ENCODE measurements around the gene PPP1CB. TPM values are rescaled to one million over a fixed set of nuclear protein-coding genes. Genes with fewer than 3 reads are reported as not detected.

PPP1CB gene
- total and polyA plus RNA-seq, 2 experiments from 2014 or later: 161 to 269 TPM

DNA sequence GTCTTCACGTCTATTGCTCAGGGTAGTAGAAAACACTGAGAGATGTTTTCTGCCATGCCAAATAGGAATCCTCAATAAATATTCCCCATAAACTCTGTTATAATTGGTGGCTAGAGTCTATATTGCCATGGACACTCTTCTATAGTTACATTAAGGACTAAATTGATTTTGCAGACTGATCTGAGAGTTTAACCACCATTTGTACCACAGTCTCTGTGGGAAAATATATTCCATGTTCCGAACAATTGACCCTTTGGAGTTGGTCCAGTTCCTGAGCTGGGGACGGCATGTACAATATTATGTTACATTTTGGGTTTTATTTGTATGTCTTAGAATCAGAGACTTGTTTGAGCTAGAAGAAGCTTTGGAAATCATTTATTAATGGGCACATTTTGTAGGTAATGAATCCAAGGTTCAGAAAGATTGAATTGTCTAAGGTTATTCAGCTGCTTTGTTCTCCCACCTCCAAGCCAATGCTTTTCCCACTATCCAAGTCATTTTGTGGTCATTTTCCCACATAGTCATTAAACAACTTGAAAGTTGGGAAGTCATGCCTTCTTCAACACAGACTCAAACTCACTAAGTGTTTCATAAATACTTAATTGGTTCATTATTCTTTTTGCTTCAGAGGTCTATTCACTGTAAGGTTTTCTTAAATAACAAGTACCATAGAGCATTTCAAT is 5.1 kb upstream of the PPP1CB start:
- H3K9me3 ChIP-seq (ENCODE audit: low read depth): no peaks in the 10 kb centered on the region
- H2AFZ ChIP-seq: no peak overlapping the region
- no peak overlapping the region for H3K4me3 ChIP-seq
- TF ChIP-seq EZH2 (IDR thresholded peaks at IDR 0.05; ENCODE audit: borderline replicate concordance) (no peak), EZH2phosphoT487 (IDR thresholded peaks at IDR 0.05; ENCODE audit: low read depth, severe bottlenecking, unreplicated experiment) (no peak)
- TF ChIP-seq, protein P1, sequence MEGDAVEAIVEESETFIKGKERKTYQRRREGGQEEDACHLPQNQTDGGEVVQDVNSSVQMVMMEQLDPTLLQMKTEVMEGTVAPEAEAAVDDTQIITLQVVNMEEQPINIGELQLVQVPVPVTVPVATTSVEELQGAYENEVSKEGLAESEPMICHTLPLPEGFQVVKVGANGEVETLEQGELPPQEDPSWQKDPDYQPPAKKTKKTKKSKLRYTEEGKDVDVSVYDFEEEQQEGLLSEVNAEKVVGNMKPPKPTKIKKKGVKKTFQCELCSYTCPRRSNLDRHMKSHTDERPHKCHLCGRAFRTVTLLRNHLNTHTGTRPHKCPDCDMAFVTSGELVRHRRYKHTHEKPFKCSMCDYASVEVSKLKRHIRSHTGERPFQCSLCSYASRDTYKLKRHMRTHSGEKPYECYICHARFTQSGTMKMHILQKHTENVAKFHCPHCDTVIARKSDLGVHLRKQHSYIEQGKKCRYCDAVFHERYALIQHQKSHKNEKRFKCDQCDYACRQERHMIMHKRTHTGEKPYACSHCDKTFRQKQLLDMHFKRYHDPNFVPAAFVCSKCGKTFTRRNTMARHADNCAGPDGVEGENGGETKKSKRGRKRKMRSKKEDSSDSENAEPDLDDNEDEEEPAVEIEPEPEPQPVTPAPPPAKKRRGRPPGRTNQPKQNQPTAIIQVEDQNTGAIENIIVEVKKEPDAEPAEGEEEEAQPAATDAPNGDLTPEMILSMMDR (IDR thresholded peaks at IDR 0.05; ENCODE audit: poor library complexity): no peak
- no peak overlapping the region for H3K4me2 ChIP-seq
- H3K9me2 ChIP-seq (replicated peaks; ENCODE audit: insufficient read depth): no peaks in the 10 kb centered on the region
- 79% methylated on average over 3 of the region's 3 CpGs for WGBS (ENCODE audit: low lambda C conversion rate, missing lambda C conversion rate)
- H3K4me1 ChIP-seq (ENCODE audit: insufficient read depth): peaks cover 24% of the 10 kb centered on the region
- H3K27me3 ChIP-seq: no peaks in the 10 kb centered on the region
- DNase-seq (ENCODE audit: low spot score): no peak
- no peak overlapping the region for H3K27ac ChIP-seq
- H3K79me2 ChIP-seq: no peaks in the 10 kb centered on the region
- H4K20me1 ChIP-seq (ENCODE audit: insufficient read depth, poor library complexity, severe bottlenecking): no peaks in the 10 kb centered on the region
- H3K36me3 ChIP-seq (replicated peaks; ENCODE audit: insufficient read depth, low read depth): no peaks in the 10 kb centered on the region

DNA sequence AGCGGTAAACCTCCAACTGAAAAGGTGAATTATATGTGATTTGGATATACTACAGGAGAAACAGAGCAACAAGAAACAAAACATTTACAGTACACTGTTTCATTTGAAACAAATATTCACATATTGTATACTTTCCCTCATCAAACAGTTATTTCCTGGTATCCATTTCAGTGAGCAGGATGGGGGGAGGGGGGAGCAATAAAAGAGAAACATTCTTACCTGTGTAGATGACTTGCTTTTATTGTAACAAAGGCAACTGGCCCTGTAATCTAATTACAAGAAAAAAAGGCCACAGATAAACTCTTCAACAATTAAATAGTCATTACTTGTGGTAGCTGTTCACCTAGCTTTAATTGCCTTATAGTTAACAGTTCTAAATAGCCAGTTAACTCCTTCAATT is 3.9 kb upstream of the PPP1CB start:
- Histone ChIP-seq H3K4me3 (no peak overlapping the region), H2AFZ (no peak overlapping the region), H4K20me1 (ENCODE audit: insufficient read depth, poor library complexity, severe bottlenecking) (no peaks in the 10 kb centered on the region), H3K36me3 (replicated peaks; ENCODE audit: insufficient read depth, low read depth) (no peaks in the 10 kb centered on the region), H3K27me3 (no peaks in the 10 kb centered on the region), H3K4me2 (no peak overlapping the region), H3K79me2 (peaks cover 8% of the 10 kb centered on the region), H3K9me3 (ENCODE audit: low read depth) (no peaks in the 10 kb centered on the region), H3K9me2 (replicated peaks; ENCODE audit: insufficient read depth) (no peaks in the 10 kb centered on the region), H3K4me1 (ENCODE audit: insufficient read depth) (peaks cover 24% of the 10 kb centered on the region), H3K27ac (peak overlapping the region; percentile 15)
- no peak for DNase-seq (ENCODE audit: low spot score)
- 90% methylated on average over 1 of the region's 1 CpG for WGBS (ENCODE audit: low lambda C conversion rate, missing lambda C conversion rate)
- TF ChIP-seq EZH2phosphoT487 (IDR thresholded peaks at IDR 0.05; ENCODE audit: low read depth, severe bottlenecking, unreplicated experiment): no peak
- TF ChIP-seq, protein P1 (IDR thresholded peaks at IDR 0.05; ENCODE audit: poor library complexity): no peak
- no peak for TF ChIP-seq EZH2 (IDR thresholded peaks at IDR 0.05; ENCODE audit: borderline replicate concordance)

DNA sequence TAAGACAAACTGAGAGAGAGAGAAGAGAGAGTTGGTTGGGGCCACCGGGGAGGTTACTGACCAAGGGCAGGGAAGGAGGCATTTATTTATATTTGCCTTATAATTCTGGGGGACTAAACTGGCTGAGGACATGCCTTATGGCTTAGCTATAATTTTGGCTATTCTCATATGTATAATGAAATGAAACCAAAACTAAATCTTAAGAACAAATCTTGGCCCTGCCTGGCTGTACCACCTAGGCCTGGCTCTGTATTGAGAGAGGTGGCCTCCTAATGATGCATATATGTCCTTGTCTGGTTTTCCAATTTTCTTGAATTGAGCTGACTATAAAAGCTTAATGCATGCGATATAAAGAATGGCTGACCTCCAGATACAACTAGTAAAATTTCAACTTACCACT is 3.5 kb upstream of the PPP1CB start:
- peaks cover 24% of the 10 kb centered on the region for H3K4me1 ChIP-seq (ENCODE audit: insufficient read depth)
- no peak overlapping the region for H3K4me2 ChIP-seq
- peaks cover 13% of the 10 kb centered on the region for H3K79me2 ChIP-seq
- no peaks in the 10 kb centered on the region for H3K27me3 ChIP-seq
- H3K36me3 ChIP-seq (replicated peaks; ENCODE audit: insufficient read depth, low read depth): no peaks in the 10 kb centered on the region
- H3K4me3 ChIP-seq: no peak overlapping the region
- no peaks in the 10 kb centered on the region for H3K9me2 ChIP-seq (replicated peaks; ENCODE audit: insufficient read depth)
- TF ChIP-seq EZH2 (IDR thresholded peaks at IDR 0.05; ENCODE audit: borderline replicate concordance) (no peak), EZH2phosphoT487 (IDR thresholded peaks at IDR 0.05; ENCODE audit: low read depth, severe bottlenecking, unreplicated experiment) (no peak)
- TF ChIP-seq, protein P1 (IDR thresholded peaks at IDR 0.05; ENCODE audit: poor library complexity): no peak
- no peak for DNase-seq (ENCODE audit: low spot score)
- H4K20me1 ChIP-seq (ENCODE audit: insufficient read depth, poor library complexity, severe bottlenecking): no peaks in the 10 kb centered on the region
- no peaks in the 10 kb centered on the region for H3K9me3 ChIP-seq (ENCODE audit: low read depth)
- no peak overlapping the region for H2AFZ ChIP-seq
- H3K27ac ChIP-seq: peak overlapping the region; percentile 15
- 88% methylated on average over 2 of the region's 2 CpGs for WGBS (ENCODE audit: low lambda C conversion rate, missing lambda C conversion rate)

Measured in hepatocyte (in vitro differentiated cells).